Measurements from ENCODE around the gene SHBG. TPM values are rescaled to one million over a fixed set of nuclear protein-coding genes. Genes with fewer than 3 reads are reported as not detected.

Gene SHBG
- total and polyA plus RNA-seq, 2 of the 4 experiments (the other 2 are of a cell fraction) = 0.36 to 0.38 TPM

DNA sequence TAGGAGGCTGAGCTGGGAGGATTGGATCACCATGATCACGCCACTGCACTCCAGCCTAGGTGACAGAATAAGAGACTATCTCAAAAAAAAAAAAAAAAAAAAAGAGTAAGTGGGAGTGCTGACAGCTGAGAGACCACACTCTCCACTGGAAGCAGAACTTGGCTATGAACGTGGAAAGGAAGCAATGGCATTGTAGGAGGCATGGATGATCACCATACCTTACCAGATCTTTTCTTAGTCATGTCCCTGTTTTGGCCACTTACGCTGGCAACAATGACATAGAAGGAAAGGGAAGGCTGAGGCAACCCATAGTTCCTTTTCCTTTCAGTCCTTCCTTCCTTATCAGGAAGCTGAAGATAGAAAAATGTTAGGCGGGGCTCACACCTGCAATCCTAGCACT is 17.1 kb downstream of the SHBG start:
- DNase-seq (no peak), ATAC-seq (ENCODE audit: low read depth) (no peak)
- H4K91ac ChIP-seq (ENCODE audit: insufficient read depth, low read depth, low read length) = no peak overlapping the region
- no peak overlapping the region for H4K8ac ChIP-seq (ENCODE audit: low read depth in 2 of 2, low read length in 2 of 2)
- no peak overlapping the region for H2BK5ac ChIP-seq (ENCODE audit: low read depth, low read length, poor library complexity, severe bottlenecking)
- H3K23ac ChIP-seq (ENCODE audit: low read depth, low read length) = no peak overlapping the region
- no peak overlapping the region for H3K18ac ChIP-seq (ENCODE audit: low read depth, low read length)
- no peak overlapping the region for H3K4me3 ChIP-seq (ENCODE audit: insufficient read depth, low read depth, low read length)
- BruUV-seq (replicated peaks) = no TSS peak
- in situ Hi-C loops (cut with MboI; ENCODE audit: low sequenced_read_pairs) (no loop called here), intact Hi-C loops (cut with micrococcal nuclease) (no loop called here), dilution Hi-C loops (cut with HindIII; ENCODE audit: low sequenced_read_pairs, unreplicated experiment) (no loop called here)
- no peak overlapping the region for H4K5ac ChIP-seq (ENCODE audit: low read depth, low read length)
- H3K4ac ChIP-seq (ENCODE audit: low read depth, low read length) = no peak overlapping the region
- peaks cover 6% of the 10 kb centered on the region; the same call in 1 of the 2 replicates for H3K4me1 ChIP-seq (ENCODE audit: control insufficient read depth, insufficient read depth, low read length)
- ChIA-PET POLR2A (ENCODE audit: unreplicated experiment) (no interaction called here), CTCF (interaction anchor here (0.6 kb wide), 1 partner anchor 41 kb away, joined by 3 read pairs; no protein-coding TSS in a partner anchor)
- no peak overlapping the region for H3K14ac ChIP-seq (replicated peaks; ENCODE audit: low read depth, low read length)
- H3K4me2 ChIP-seq (ENCODE audit: low read depth, low read length) = no peak overlapping the region
- peaks cover 27% of the 10 kb centered on the region for H3K27me3 ChIP-seq (ENCODE audit: control insufficient read depth, insufficient read depth, low read length)
- no peak overlapping the region for H2AK5ac ChIP-seq (ENCODE audit: low read depth, low read length)
- TF ChIP-seq, protein P1, sequence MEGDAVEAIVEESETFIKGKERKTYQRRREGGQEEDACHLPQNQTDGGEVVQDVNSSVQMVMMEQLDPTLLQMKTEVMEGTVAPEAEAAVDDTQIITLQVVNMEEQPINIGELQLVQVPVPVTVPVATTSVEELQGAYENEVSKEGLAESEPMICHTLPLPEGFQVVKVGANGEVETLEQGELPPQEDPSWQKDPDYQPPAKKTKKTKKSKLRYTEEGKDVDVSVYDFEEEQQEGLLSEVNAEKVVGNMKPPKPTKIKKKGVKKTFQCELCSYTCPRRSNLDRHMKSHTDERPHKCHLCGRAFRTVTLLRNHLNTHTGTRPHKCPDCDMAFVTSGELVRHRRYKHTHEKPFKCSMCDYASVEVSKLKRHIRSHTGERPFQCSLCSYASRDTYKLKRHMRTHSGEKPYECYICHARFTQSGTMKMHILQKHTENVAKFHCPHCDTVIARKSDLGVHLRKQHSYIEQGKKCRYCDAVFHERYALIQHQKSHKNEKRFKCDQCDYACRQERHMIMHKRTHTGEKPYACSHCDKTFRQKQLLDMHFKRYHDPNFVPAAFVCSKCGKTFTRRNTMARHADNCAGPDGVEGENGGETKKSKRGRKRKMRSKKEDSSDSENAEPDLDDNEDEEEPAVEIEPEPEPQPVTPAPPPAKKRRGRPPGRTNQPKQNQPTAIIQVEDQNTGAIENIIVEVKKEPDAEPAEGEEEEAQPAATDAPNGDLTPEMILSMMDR (conservative IDR thresholded peaks at IDR 0.05; ENCODE audit: low read depth, low read length) = no peak
- TF ChIP-seq MAFK (IDR thresholded peaks at IDR 0.05; ENCODE audit: low read depth, low read length) (no peak), CHD1 (IDR thresholded peaks at IDR 0.05; ENCODE audit: low read depth, low read length) (no peak), FOS (IDR thresholded peaks at IDR 0.05; ENCODE audit: low read depth, low read length) (no peak), POLR2A (IDR thresholded peaks at IDR 0.05; ENCODE audit: low read depth, low read length) (no peak), MAZ (IDR thresholded peaks at IDR 0.05; ENCODE audit: borderline replicate concordance, low read depth, low read length) (no peak)
- no peaks in the 10 kb centered on the region for H3K9me3 ChIP-seq (ENCODE audit: control insufficient read depth, insufficient read depth, low read length)
- H3K9ac ChIP-seq (ENCODE audit: low read depth, low read length) = no peak overlapping the region
- no peaks in the 10 kb centered on the region for H3K79me1 ChIP-seq (ENCODE audit: low read depth in 1 of 2, low read length in 2 of 2)
- no peak overlapping the region for H2AFZ ChIP-seq (replicated peaks; ENCODE audit: low read length, poor library complexity)
- H3K27ac ChIP-seq (ENCODE audit: insufficient read depth, low read length) = no peak overlapping the region
- H3K9me1 ChIP-seq (ENCODE audit: insufficient read depth, low read length) = no peaks in the 10 kb centered on the region
- H4K20me1 ChIP-seq (ENCODE audit: insufficient read depth, low read length) = no peaks in the 10 kb centered on the region; the same call in 1 of the 2 replicates
- H2BK120ac ChIP-seq (ENCODE audit: low read depth, low read length) = no peak overlapping the region
- H2BK15ac ChIP-seq (ENCODE audit: low read depth, low read length) = no peak overlapping the region
- no peak overlapping the region for H2AK9ac ChIP-seq (replicated peaks; ENCODE audit: low read depth, low read length, poor library complexity)
- WGBS, 2 experiments (ENCODE audit: extremely low coverage in 2 of 2, insufficient read length in 1 of 2) = no CpG with 5 or more reads among the region's 4 CpGs
- no peak overlapping the region for H2BK20ac ChIP-seq (ENCODE audit: low read depth, low read length)
- H3K56ac ChIP-seq (ENCODE audit: extremely low read depth, insufficient read depth, low read length) = no peak overlapping the region
- H3K36me3 ChIP-seq (ENCODE audit: control insufficient read depth, insufficient read depth, low read length) = no peaks in the 10 kb centered on the region
